ENCODE results near the gene CPSF4L. TPM values are rescaled to one million over a fixed set of nuclear protein-coding genes. Genes with fewer than 3 reads are reported as not detected.

CPSF4L gene
- total and polyA plus RNA-seq, 2 of the 13 experiments (the other 11 are each of a cell fraction or from before 2014, with no cell fraction given) = 0.73 to 1.6 TPM

DNA sequence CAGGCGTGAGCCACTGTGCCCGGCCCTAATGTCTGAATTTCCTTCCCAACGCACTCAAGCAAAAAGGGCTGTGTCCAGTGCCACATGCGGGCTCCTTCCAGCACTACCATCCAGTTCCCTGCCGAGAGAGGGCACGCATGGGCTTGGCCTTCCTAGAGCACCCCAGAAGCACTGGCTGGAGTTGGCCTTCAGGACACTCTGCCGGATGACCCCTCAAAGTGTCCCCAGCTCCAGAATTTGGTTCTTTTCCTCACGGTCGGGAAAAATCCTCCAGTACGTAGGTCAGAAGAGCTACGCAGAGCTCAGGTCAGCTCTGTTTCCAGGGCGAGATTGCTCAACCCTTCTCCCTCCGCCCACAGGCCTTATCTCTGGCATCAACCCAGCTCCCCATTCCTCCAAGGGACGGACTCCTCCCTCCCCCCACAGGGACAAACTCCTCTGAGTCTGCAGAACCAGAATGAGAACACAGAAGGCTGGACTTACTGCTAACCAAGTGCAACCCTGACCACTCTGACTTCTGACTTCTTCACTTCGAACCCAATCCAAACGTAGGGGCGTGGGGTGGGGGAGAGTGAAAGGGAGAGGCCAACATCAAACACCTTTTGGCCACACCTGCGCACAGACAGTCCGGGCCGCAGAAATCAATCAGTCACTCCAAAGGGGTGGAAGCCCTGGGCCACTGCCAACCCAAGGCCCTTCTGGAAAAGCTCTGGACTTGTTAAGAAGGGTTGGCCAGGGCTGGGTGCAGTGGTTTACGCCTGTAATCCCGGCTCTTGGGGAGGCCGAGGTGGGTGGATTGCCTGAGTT is 46.5 kb upstream of the CPSF4L start (continued):
- TF ChIP-seq, protein P1, sequence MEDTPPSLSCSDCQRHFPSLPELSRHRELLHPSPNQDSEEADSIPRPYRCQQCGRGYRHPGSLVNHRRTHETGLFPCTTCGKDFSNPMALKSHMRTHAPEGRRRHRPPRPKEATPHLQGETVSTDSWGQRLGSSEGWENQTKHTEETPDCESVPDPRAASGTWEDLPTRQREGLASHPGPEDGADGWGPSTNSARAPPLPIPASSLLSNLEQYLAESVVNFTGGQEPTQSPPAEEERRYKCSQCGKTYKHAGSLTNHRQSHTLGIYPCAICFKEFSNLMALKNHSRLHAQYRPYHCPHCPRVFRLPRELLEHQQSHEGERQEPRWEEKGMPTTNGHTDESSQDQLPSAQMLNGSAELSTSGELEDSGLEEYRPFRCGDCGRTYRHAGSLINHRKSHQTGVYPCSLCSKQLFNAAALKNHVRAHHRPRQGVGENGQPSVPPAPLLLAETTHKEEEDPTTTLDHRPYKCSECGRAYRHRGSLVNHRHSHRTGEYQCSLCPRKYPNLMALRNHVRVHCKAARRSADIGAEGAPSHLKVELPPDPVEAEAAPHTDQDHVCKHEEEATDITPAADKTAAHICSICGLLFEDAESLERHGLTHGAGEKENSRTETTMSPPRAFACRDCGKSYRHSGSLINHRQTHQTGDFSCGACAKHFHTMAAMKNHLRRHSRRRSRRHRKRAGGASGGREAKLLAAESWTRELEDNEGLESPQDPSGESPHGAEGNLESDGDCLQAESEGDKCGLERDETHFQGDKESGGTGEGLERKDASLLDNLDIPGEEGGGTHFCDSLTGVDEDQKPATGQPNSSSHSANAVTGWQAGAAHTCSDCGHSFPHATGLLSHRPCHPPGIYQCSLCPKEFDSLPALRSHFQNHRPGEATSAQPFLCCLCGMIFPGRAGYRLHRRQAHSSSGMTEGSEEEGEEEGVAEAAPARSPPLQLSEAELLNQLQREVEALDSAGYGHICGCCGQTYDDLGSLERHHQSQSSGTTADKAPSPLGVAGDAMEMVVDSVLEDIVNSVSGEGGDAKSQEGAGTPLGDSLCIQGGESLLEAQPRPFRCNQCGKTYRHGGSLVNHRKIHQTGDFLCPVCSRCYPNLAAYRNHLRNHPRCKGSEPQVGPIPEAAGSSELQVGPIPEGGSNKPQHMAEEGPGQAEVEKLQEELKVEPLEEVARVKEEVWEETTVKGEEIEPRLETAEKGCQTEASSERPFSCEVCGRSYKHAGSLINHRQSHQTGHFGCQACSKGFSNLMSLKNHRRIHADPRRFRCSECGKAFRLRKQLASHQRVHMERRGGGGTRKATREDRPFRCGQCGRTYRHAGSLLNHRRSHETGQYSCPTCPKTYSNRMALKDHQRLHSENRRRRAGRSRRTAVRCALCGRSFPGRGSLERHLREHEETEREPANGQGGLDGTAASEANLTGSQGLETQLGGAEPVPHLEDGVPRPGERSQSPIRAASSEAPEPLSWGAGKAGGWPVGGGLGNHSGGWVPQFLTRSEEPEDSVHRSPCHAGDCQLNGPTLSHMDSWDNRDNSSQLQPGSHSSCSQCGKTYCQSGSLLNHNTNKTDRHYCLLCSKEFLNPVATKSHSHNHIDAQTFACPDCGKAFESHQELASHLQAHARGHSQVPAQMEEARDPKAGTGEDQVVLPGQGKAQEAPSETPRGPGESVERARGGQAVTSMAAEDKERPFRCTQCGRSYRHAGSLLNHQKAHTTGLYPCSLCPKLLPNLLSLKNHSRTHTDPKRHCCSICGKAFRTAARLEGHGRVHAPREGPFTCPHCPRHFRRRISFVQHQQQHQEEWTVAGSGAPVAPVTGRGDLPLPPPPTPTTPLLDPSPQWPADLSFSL (CRISPR knock-in tag; IDR thresholded peaks at IDR 0.05) = no peak
- no peak for TF ChIP-seq ZKSCAN1 (IDR thresholded peaks at IDR 0.05; ENCODE audit: low read length)
- TF ChIP-seq ZNF850 (CRISPR knock-in tag; conservative IDR thresholded peaks at IDR 0.05) = no peak
- TF ChIP-seq, protein P2, sequence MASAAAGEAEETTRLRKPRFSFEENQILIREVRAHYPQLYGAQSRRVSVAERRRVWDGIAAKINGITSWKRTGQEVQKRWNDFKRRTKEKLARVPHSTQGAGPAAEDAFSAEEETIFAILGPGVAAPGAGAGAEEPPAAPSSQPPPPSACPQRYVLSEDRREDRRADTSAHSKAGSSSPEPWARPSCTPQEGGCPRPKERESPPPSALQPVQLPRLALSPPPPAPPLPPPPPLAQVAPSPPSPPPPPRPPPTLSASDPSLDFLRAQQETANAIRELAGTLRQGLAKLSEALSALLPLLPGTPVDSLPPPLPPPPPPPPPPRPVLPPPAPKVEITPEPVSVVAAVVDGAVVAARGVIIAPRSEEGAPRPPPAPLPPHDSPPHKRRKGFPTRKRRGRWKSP (CRISPR knock-in tag; IDR thresholded peaks at IDR 0.05) = no peak
- no peak for TF ChIP-seq SMARCE1 (IDR thresholded peaks at IDR 0.05; ENCODE audit: borderline replicate concordance)
- no peak for TF ChIP-seq U2AF1 (optimal IDR thresholded peaks at IDR 0.05; ENCODE audit: low read depth, low read length)
- TF ChIP-seq, protein P3, sequence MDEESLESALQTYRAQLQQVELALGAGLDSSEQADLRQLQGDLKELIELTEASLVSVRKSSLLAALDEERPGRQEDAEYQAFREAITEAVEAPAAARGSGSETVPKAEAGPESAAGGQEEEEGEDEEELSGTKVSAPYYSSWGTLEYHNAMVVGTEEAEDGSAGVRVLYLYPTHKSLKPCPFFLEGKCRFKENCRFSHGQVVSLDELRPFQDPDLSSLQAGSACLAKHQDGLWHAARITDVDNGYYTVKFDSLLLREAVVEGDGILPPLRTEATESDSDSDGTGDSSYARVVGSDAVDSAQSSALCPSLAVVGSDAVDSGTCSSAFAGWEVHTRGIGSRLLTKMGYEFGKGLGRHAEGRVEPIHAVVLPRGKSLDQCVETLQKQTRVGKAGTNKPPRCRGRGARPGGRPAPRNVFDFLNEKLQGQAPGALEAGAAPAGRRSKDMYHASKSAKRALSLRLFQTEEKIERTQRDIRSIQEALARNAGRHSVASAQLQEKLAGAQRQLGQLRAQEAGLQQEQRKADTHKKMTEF (CRISPR knock-in tag; IDR thresholded peaks at IDR 0.05) = peak; percentile 89; the same call in 1 of the 2 replicates
- no peak for TF ChIP-seq NCOA5 (CRISPR knock-in tag; IDR thresholded peaks at IDR 0.05)
- no peak for TF ChIP-seq ZNF7 (CRISPR knock-in tag; IDR thresholded peaks at IDR 0.05)
- TF ChIP-seq ZMAT3 (CRISPR knock-in tag; conservative IDR thresholded peaks at IDR 0.05) = 0 out of 2 replicates have a peak, but pooled peaks have one; percentile 50
- TF ChIP-seq HNRNPH1 (optimal IDR thresholded peaks at IDR 0.05; ENCODE audit: low read depth, low read length) = peak; percentile 44
- no peak for TF ChIP-seq TRIM22 (IDR thresholded peaks at IDR 0.05)
- TF ChIP-seq RBFOX2 (IDR thresholded peaks at IDR 0.05; ENCODE audit: low read depth, low read length) = no peak
- TF ChIP-seq SMARCC2 (IDR thresholded peaks at IDR 0.05) = no peak
- peak; percentile 43; the same call in 1 of the 2 replicates for TF ChIP-seq NFKBIZ (CRISPR knock-in tag; IDR thresholded peaks at IDR 0.05)
- TF ChIP-seq MLXIP (CRISPR knock-in tag; IDR thresholded peaks at IDR 0.05; ENCODE audit: borderline replicate concordance) = no peak

Data from HepG2 (cell line).